HG03139 (cell line): ENCODE results near the gene KLHL6.

ENCODE experiments used
- ATAC-seq: cut with Tn5 transposase; IDR thresholded peaks from one replicate; pipeline ENCODE4 v1.9.1; 2021; ENCODE audit not compliant: unreplicated experiment

Gene KLHL6

GRCh38 chr3:183506674-183507320 is 48.7 kb downstream of the KLHL6 start:
- no peak for ATAC-seq

GRCh38 chr3:183504597-183504996 is 50.9 kb downstream of the KLHL6 start:
- no peak for ATAC-seq

GRCh38 chr3:183503746-183504145 is 51.8 kb downstream of the KLHL6 start:
- ATAC-seq = no peak

GRCh38 chr3:183502237-183503181 is 53.0 kb downstream of the KLHL6 start:
- ATAC-seq = no peak

DNA sequence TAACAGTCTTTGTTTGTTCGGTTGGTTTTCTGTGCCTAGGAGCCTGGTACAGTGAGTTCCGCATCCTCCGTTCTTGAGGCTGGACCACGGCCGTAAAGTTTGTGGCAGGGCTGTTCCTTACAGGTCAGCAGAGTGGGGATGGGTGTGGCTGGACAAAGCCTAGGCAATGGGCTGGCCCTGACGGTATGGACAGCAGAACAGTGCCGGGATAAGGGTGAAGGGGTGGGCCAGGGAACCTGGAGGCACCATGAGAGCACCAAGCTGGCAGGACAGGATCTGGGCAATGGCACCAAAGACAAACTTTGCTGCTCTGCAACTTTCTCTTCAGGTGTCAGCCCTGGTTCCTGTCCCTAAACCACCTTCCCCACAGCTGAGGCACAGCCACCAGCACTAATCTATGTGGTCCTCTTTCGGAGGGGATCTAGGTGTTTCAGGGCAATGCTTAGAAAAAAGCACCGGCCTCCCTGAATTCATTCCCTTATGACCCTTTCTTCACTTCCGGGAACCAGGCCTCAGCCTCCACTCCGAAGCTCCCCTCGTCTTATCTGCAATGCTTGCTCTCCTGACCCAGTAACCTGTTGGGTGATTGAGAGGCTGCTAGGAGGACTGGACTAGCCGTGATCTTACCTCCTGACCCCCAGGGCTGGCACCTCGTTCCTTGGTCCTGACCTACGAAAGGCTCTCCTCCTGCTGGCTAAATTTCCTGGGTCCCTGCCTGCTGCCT is 54.4 kb downstream of the KLHL6 start:
- ATAC-seq = no peak

DNA sequence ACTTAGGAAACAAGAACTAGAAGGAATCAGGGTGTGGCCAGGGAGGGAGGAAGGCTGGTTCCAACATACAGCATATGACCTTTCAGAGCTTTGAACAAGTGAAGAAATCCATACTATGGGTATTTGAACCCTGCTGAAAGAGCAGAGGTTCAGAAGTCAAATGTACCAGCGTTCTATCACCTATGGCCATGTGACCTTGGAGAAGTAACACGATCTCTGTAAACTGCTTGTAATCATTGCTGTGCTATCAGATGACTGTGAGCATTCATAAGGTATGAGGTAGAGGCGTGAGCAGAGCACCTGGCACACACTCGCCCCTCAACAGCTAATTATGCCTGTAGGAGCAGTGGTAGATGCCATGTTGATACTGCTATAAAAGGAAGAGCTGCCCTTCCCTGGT is 55.2 kb downstream of the KLHL6 start:
- no peak for ATAC-seq

DNA sequence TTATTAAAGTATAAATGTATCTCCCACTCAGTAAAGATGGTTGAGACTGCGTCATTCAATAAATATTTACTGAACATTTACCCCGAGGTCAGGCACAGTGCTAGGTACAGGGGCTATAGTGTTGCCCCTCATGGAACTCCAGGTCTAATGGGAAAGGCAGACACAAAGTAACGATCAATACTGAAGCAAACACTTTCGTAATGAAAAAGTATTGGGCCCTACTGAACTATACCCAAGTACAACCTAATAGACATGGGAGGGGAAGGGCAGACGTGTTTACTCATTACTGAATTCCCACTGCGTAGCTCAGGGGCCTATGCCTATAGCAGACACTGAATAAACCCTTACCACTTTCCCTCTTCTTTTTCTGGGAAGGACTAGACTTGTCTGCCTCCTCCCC is 56.9 kb downstream of the KLHL6 start:
- ATAC-seq = no peak

GRCh38 chr3:183497313-183497712 is 58.2 kb downstream of the KLHL6 start:
- ATAC-seq = no peak

GRCh38 chr3:183496311-183496710 is 59.2 kb downstream of the KLHL6 start:
- no peak for ATAC-seq

DNA sequence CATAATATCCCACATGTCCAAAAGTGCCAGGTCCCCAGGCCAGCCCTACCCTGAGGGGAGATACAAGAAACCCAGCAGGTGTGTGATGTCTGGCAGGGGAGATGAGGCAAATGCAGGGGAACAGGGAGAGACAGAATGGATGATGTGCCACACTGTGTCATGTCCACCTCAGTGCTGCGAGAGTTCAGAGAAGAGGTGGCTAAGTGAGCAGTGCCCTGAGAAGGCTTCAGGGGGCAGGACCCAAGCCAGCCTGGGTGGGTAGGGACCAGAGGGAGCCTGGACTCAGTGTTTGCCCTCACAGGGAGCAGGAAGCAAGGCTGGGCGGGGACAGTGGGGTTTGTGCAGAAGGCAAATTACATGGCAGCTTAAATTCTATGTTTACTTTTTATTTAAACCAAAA is 61.2 kb downstream of the KLHL6 start:
- ATAC-seq = no peak

DNA sequence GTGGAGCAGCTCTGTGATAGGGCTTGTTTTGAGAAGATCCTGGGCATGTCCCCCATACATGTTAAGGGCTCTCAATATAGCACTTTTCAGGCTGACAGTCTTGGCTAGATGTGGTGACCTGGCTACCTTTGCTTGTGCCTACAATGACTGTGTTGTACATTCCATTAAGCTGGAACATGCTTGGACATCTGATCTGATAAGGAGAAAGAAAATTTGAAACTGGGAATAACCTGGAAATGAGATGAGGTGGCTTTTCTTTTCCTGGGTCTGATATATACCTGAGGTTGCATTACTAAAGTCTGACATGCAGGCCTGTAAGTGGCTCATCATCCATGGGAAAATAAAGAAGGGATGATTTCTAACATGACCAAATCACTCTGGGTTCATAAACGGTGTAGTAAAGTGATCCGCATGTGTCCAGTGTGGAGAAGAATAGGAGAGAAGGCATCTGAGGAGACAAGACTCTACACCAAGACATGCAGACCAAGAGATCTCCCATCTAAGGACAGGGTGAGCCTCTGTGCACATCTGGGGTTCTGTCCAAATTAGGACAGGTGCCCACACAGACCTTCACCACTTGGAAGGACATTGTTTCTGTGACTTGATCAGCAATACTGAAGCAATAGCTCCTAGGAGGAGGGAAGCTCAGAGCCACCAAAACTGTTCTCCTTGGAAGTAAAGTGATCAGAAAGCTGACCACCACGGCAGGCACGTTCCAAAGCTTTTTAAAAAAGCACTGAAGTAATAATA is 62.0 kb downstream of the KLHL6 start:
- no peak for ATAC-seq

DNA sequence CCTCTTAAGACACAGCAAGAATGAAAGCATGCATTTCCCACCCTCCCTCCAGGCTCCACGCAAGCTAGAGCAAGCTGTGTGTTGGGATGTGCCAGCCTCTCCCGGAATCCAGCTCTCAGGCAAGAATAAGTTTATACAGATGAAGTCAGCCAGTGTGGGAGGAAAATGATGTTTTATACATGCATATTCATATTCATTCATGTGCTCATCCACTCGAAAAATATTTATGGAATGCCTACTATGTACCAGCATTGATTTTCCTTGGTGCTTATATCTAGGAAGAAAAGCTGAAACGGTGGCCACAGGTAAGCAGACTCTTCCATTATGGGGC is 62.7 kb downstream of the KLHL6 start:
- ATAC-seq = no peak

DNA sequence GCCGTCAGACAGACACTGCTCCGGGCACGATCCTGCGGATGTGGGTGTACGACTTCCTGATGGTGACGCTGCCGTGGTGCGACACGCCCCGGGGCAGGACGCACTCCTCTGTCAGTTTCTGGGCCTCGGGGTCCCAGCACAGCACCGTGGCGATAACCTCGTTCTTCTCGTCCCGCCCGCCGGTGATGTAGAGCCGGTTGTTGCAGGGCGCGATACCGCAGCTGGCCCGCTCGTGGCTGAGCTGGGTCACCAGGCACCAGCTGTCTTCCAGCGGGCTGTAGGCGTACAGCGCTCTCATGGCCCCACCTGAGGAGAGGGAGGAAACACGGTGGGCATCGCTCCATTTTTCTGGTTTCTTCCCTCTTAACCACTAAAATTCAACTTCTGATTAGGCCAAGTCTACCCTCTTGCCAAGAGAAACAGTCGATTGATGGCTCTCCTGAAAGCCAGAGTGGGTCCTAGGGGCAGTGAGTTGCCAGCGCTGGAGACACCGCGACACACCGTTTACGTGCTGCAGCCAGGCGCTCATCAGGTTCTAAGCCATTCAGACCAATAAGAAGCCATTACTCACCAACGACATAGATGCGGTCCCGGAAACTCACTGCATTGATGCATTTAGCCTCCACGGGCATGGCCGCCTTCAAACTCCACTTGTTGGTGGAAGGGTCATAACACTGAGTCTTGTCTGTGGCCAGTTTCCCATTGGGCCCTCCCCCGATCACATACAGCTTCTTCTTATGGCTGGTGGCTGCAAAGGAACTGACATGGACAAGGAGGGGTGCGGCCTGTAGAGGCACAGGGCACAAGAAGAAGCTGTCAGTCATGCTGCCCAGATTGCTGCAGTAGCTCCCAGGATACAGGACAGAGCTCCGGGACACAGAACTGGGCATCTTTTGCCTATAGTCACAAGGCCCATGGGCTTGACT is 63.3 kb downstream of the KLHL6 start:
- no peak for ATAC-seq

DNA sequence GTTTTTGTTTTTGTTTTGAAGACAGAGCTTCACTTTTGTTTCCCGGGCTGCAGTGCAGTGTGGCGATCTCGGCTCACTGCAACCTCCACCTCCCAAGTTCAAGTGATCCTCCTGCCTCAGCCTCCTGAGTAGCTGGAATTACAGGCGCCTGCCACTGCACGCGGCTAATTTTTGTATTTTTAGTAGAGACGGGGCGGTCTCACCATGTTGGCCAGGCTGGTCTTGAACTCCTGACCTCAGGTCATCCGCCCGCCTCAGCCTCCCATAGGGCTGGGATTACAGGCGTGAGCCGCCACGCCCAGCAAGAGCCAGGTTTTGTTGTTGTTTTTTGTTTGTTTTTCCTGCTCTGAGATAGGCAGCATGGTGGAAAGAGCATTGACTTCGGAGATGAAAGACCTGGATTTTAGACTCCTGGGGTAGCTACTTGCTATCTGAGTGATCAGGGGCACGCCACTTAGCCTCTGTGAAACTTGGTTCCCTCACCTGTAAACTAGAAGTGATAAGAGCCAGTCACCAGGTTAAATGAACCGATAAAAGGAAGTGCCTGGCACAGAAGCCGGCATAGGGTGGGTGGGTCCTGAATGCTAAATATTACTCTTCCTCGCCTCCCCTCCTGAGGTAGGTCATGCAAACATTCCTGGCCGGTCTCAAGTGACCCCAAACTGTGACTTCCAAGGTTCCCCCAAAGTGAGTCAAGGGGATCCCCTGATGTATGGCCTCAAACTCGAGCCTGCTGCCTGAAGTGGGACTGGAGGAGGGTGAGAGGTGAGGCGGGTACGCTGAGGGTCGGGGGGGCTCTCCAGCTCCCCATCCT is 64.2 kb downstream of the KLHL6 start:
- no peak for ATAC-seq

- no peak for ATAC-seq
Measured at GRCh38 chr3:183490653-183491052, 64.9 kb downstream of the KLHL6 start.

DNA sequence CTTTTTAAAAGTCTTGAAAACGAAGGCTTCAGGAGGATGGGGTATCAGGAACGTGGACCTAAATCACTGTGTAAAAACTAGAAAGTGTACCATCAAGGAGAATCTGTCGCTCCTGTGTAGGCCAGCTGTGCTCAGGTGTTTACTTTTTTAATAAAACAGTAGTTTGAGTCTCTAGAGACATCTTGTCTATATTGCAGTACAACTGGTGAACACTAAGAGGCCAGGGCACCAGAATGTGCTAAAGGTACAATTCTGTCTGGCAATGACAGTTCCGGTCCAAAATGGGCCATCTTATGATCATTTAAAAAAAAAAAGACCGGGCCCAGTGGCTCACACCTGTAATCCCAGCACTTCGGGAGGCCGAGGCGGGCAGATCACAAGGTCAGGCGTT is 65.3 kb downstream of the KLHL6 start:
- no peak for ATAC-seq

GRCh38 chr3:183489455-183490210 is 65.9 kb downstream of the KLHL6 start:
- no peak for ATAC-seq

- no peak for ATAC-seq
Measured at GRCh38 chr3:183488343-183488742, 67.2 kb downstream of the KLHL6 start.

- no peak for ATAC-seq
Measured at GRCh38 chr3:183487896-183488295, 67.6 kb downstream of the KLHL6 start.
